CD8-positive, alpha-beta memory T cell (primary cell): ENCODE data around the gene CSNK2B. TPM values are rescaled to one million over a fixed set of nuclear protein-coding genes. Genes with fewer than 3 reads are reported as not detected.

Source experiments
- CTCF ChIA-PET: fragments of 350-600 bp; sonication (Branson Sonifier 250); formaldehyde crosslinking; loops from one replicate; lab custom pipeline; 2021; ENCODE audit warnings: antibody characterized with exemption; lab: Charles Lee
- POLR2A ChIA-PET: fragments of 350-600 bp; sonication (Branson Sonifier 250); formaldehyde crosslinking; loops from one replicate; lab custom pipeline; 2021; ENCODE audit warnings: antibody characterized with exemption; lab: Charles Lee
- DNase-seq, 5 donors: peaks; one replicate each; pipeline versions ENCODE4 v3.0.0 to v3.0.0-alpha.2; 2020 to 2022; ENCODE audit warnings: mixed read lengths in 1 of 5
- H3K27ac ChIP-seq: one replicate; pipeline ENCODE4 v1.7.0; 2013; ENCODE audit warnings: low read depth, mild to moderate bottlenecking, low read length, moderate library complexity
- H3K27me3 ChIP-seq: 2 replicates; pipeline ENCODE4 v1.7.0; 2013; ENCODE audit warnings: low read length, mild to moderate bottlenecking; ENCODE audit not compliant: insufficient read depth, poor library complexity, severe bottlenecking
- H3K36me3 ChIP-seq: 2 replicates; pipeline ENCODE4 v1.7.0; 2013; ENCODE audit warnings: mild to moderate bottlenecking, low read length, moderate library complexity; ENCODE audit not compliant: insufficient read depth
- H3K4me1 ChIP-seq: 2 replicates; pipeline ENCODE4 v1.7.0; 2013; ENCODE audit warnings: mild to moderate bottlenecking, low read length, moderate library complexity; ENCODE audit not compliant: insufficient read depth
- H3K4me3 ChIP-seq: 2 replicates; pipeline ENCODE4 v1.7.0; 2013; ENCODE audit warnings: mild to moderate bottlenecking, low read length
- H3K9me3 ChIP-seq: 2 replicates; pipeline ENCODE4 v1.7.0; 2013; ENCODE audit warnings: mild to moderate bottlenecking, low read length
- H3K27ac Mint-ChIP-seq, 8 donors: one replicate each; pipeline ENCODE4 v1.8.0; 2020 to 2021; ENCODE audit warnings: mixed read lengths in 8 of 8, mild to moderate bottlenecking in 6 of 8, inconsistent platforms in 3 of 8, moderate library complexity in 3 of 8
- H3K27me3 Mint-ChIP-seq, 2 donors: one replicate each; pipeline ENCODE4 v1.8.0; 2020 to 2021; ENCODE audit warnings: mixed read lengths in 2 of 2, mild to moderate bottlenecking in 1 of 2, moderate library complexity in 1 of 2
- H3K36me3 Mint-ChIP-seq, 3 donors: one replicate each; pipeline ENCODE4 v1.8.0; 2020 to 2021; ENCODE audit warnings: mixed read lengths in 3 of 3, inconsistent platforms in 1 of 3, mild to moderate bottlenecking in 1 of 3
- H3K4me1 Mint-ChIP-seq, 3 donors: one replicate each; pipeline ENCODE4 v1.8.0; 2020 to 2021; ENCODE audit warnings: mixed read lengths in 3 of 3, inconsistent platforms in 1 of 3, mild to moderate bottlenecking in 1 of 3
- H3K4me3 Mint-ChIP-seq, 7 donors: one replicate each; pipeline ENCODE4 v1.8.0; 2020 to 2021; ENCODE audit warnings: mixed read lengths in 7 of 7, mild to moderate bottlenecking in 6 of 7, moderate library complexity in 4 of 7, inconsistent platforms in 2 of 7
- H3K9me3 Mint-ChIP-seq, 5 donors: one replicate each; pipeline ENCODE4 v1.8.0; 2020 to 2022; ENCODE audit warnings: mixed read lengths in 5 of 5, mild to moderate bottlenecking in 3 of 5, moderate library complexity in 2 of 5, inconsistent platforms in 1 of 5
- polyA plus RNA-seq: library from polyadenylated mRNA; unstranded; fragments of 300-500 nt; fragmentation: Illumina TruSeq; gene quantifications from one replicate; pipeline ENCODE4 v1.2.3, GENCODE V29; 2021
- total RNA-seq, 2 experiments: library from RNA; stranded (reverse); gene quantifications; one replicate each; pipeline ENCODE4 v1.2.3, GENCODE V29; 2021

CSNK2B gene
- total and polyA plus RNA-seq, 3 experiments from 2014 or later: 265 to 334 (median 323) TPM

DNA sequence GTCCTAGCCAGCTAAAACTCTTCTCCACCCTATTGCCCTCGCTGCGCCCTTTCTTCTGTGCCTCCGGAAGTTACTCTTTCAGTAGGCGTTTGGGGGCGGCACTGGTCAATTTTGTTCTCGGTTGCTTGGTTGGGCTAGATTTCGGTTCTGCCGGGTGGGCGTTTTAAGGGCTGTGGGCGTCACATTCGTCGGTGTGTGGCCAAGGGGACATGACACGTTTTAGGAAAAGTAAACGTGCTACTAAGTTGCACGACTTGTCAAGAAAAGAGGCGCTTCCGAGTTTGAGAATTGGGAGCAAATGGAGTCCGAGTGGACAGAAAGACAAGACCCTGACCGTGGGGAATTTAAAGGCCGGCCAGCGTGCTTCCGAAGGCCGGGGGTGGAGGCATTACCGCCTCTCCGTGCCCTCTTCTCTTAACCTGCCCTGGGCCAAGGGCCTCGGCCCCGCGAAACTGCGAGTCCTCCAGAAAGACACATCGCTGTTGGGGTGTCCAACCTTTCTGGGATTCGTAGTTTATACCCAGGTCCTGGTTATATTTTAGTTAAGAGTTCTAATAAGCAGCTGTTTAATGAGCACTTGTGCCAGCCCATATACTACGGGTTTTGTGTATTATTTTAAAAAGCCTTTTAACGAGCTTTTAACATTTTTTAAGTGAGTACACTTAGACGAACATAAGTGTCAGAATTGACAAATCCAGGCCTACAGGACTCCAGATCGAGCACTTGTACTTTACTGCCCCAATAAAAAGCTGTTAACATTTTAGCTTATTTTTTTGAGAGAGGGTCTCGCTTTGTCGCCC, 12.8 kb upstream of the CSNK2B start:
- Histone ChIP-seq H3K9me3 (no peaks in the 10 kb centered on the region), H3K27me3 (no peaks in the 10 kb centered on the region), H3K36me3 (peaks cover 34% of the 10 kb centered on the region), H3K4me1 (peaks cover 30% of the 10 kb centered on the region), H3K4me3 (peak overlapping the region; percentile 97), H3K27ac (peak overlapping the region; percentile 94)
- POLR2A ChIA-PET: interaction anchor here (0.6 to 5.2 kb wide), 14 partner anchors 10 to 1096 kb away, joined by 3 to 112 read pairs (median 3); partner anchors contain the start of genes ABHD16A, C6orf47, CSNK2B and GPANK1
- DNase-seq: peak in 4 of 5 donors; percentile 79 to 92 (median 88)
- Mint-ChIP-seq H3K27ac (peak overlapping the region; percentile 95 to 100 (median 100)), H3K36me3 (peaks cover 0 to 70% (median 7%) of the 10 kb centered on the region in 3 donors), H3K27me3 (peaks cover 0 to 9% of the 10 kb centered on the region in 2 donors), H3K9me3 (peaks cover 0 to 5% (median 0%) of the 10 kb centered on the region in 5 donors), H3K4me1 (peaks cover 49 to 77% (median 61%) of the 10 kb centered on the region in 3 donors), H3K4me3 (peak overlapping the region; percentile 90 to 99 (median 96))
- CTCF ChIA-PET: interaction anchor here (1.0 to 4.5 kb wide), 11 partner anchors 10 to 210 kb away, joined by 3 to 39 read pairs (median 4); partner anchors contain the start of genes ABHD16A, GPANK1, HSPA1A and HSPA1L

DNA sequence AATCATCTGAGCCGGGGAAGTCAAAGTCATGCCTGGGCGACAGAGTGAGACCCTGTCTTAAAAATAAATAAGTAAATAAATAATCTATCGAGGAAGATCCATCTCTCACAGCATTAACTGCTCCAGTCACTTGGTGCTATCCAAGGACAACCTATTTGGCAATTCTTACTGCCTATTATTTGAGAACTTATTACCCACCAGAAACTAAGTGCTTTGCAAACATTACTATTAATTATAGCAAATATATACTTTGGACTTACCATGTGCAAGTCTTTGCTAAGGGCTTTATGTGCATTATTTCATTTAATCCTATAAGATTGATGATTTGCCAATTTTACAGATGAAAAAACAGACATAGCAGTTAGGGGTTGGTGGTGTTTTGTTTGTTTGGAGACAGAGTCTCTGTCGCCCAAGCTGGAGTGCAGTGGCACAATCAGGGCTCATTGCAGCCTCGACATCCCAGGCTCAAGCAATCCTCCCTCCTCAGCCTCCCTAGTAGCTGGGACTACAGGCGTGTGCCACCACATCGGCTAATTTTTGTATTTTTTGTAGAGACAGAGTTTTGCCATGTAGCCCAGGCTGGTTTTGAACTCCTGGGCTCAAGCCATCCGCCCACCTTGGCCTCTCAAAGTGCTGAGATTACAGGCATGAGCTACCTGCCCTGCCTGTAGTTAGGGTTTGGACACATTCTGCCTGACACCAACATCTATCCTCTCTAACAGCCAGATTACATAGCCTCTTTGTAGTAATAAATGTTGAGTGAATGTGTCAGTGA, 11.1 kb upstream of the CSNK2B start:
- no peak overlapping the region for H3K27ac ChIP-seq
- no peak overlapping the region for H3K4me3 ChIP-seq
- peaks cover 0 to 9% of the 10 kb centered on the region in 2 donors for H3K27me3 Mint-ChIP-seq
- ChIA-PET POLR2A (interaction anchor here (0.6 to 5.2 kb wide), 2 partner anchors 8 to 32 kb away, joined by 3 to 112 read pairs; partner anchors contain the start of genes C6orf47, CSNK2B and GPANK1), CTCF (interaction anchor here (4.5 kb wide), 1 partner anchor 8 kb away, joined by 39 read pairs; the partner anchor contains the start of gene GPANK1)
- H3K4me3 Mint-ChIP-seq: peak overlapping the region in 3 of 7 donors; percentile 39 to 72 (median 68)
- no peak for DNase-seq
- H3K36me3 Mint-ChIP-seq: peaks cover 0 to 63% (median 3%) of the 10 kb centered on the region in 3 donors
- peaks cover 58 to 86% (median 70%) of the 10 kb centered on the region in 3 donors for H3K4me1 Mint-ChIP-seq
- H3K4me1 ChIP-seq: peaks cover 47% of the 10 kb centered on the region
- peak overlapping the region in 3 of 8 donors; percentile 15 to 70 (median 36) for H3K27ac Mint-ChIP-seq
- H3K9me3 Mint-ChIP-seq: peaks cover 0 to 5% (median 0%) of the 10 kb centered on the region in 5 donors
- H3K27me3 ChIP-seq: no peaks in the 10 kb centered on the region
- H3K36me3 ChIP-seq: peaks cover 19% of the 10 kb centered on the region
- no peaks in the 10 kb centered on the region for H3K9me3 ChIP-seq

DNA sequence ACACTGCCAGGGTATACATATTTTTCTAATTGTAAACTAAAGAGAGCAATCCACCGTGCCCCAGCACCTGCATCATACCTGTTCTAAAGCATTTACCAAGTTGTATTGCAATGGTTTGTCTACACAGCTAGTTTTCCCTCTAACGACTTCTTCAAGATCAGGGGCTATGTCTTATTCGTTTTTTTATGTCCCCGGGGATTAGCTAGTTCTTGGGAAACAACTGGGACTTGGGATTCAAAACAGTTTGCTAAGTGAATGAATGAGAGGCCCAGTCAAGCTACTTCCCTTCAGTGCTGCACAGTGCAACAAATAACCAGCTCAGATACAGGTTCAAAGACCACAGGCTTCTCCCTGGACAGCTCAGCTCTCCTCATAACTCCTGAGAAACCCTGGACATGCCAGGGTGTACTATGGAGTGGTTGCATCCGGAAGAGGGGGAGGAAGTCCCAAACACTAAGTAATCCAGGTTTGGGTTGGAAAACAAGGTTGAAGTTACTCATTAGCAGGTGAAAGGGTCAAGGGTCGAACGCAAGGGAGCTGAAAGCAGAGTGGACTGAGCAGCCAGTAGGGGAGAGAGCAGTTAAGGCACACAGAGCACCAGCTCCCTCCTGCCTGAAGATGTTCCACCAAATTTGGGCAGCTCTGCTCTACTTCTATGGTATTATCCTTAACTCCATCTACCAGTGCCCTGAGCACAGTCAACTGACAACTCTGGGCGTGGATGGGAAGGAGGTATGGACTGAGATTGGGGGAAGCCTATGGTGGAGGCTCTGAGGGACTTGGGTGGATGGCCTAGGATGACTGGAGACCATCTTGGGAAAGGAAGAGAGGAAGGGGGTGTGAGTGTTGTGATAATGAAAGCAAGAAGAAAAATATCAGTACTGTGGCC, 10.3 kb upstream of the CSNK2B start, which contains the start of gene APOM:
Gene APOM, plus strand, starts transcription at position 546 of the 889 bp plus-strand sequence. Its CDS starts 73 bp downstream, at position 619.
- Mint-ChIP-seq H3K27ac (peak within 1 kb of the TSS in 7 of 8 donors; percentile 12 to 94 (median 70)), H3K4me3 (peak within 1 kb of the TSS in 5 of 7 donors; percentile 18 to 72 (median 31)), H3K27me3 (peaks cover 0 to 9% of the 10 kb centered on the region in 2 donors), H3K4me1 (peaks cover 62 to 89% (median 70%) of the 10 kb centered on the region in 3 donors), H3K36me3 (peaks cover 0 to 67% (median 3%) of the 10 kb centered on the region in 3 donors), H3K9me3 (peaks cover 0 to 5% (median 0%) of the 10 kb centered on the region in 5 donors)
- H3K27me3 ChIP-seq: no peaks in the 10 kb centered on the region
- H3K36me3 ChIP-seq: peaks cover 17% of the 10 kb centered on the region
- H3K27ac ChIP-seq: no peak within 1 kb of the TSS
- ChIA-PET CTCF (no interaction called here), POLR2A (interaction anchor here (5.2 kb wide), 1 partner anchor 7 kb away, joined by 112 read pairs; the partner anchor contains the start of genes C6orf47, CSNK2B and GPANK1)
- no peaks in the 10 kb centered on the region for H3K9me3 ChIP-seq
- no peak within 1 kb of the TSS for H3K4me3 ChIP-seq
- H3K4me1 ChIP-seq: peaks cover 48% of the 10 kb centered on the region
- no peak for DNase-seq

DNA sequence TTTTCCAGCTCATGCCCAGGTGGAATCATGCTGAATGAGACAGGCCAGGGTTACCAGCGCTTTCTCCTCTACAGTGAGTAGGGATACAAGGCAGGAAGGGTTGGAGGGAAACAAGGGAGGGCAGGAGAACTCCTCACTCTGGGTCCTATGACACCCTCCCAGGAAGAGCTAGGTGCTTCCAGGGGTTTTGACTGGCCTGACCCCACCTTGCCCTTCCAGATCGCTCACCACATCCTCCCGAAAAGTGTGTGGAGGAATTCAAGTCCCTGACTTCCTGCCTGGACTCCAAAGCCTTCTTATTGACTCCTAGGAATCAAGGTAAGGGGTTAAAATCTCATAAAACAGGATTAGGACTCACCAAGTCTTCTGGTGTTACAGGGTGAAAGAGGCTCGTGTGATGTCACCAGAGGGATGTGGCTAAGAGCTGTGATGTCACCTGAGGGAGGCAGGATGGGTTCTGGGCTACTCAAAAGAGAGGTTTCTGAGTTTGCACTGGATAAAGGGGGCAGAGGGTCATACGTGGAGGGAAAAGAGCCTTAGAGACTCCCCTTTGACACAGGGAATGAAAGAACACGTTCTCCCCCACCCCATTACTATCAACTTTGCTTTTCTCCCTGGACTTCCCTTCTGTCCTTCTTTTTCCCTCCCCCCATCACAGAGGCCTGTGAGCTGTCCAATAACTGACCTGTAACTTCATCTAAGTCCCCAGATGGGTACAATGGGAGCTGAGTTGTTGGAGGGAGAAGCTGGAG, 8.3 kb upstream of the CSNK2B start:
- peaks cover 12% of the 10 kb centered on the region for H3K36me3 ChIP-seq
- no peaks in the 10 kb centered on the region for H3K9me3 ChIP-seq
- DNase-seq: no peak
- H3K4me1 ChIP-seq: peaks cover 44% of the 10 kb centered on the region
- CTCF ChIA-PET: interaction anchor here (0.8 to 1.4 kb wide), 2 partner anchors 59 to 178 kb away, joined by 3 read pairs; no protein-coding TSS in a partner anchor
- POLR2A ChIA-PET: interaction anchor here (0.6 kb wide), 1 partner anchor 161 kb away, joined by 3 read pairs; no protein-coding TSS in a partner anchor
- peak overlapping the region; percentile 92 for H3K27ac ChIP-seq
- Mint-ChIP-seq H3K27ac (peak overlapping the region; percentile 49 to 91 (median 83)), H3K4me3 (peak overlapping the region; percentile 65 to 97 (median 92)), H3K36me3 (peaks cover 0 to 68% (median 3%) of the 10 kb centered on the region in 3 donors), H3K4me1 (peaks cover 66 to 87% (median 67%) of the 10 kb centered on the region in 3 donors), H3K9me3 (no peaks in the 10 kb centered on the region), H3K27me3 (no peaks in the 10 kb centered on the region)
- H3K4me3 ChIP-seq: no peak overlapping the region
- no peaks in the 10 kb centered on the region for H3K27me3 ChIP-seq

GRCh38 chr6:31658158-31658688, 7.7 kb upstream of the CSNK2B start:
- ChIA-PET POLR2A (interaction anchor here (0.6 kb wide), 1 partner anchor 160 kb away, joined by 3 read pairs; no protein-coding TSS in a partner anchor), CTCF (interaction anchor here (0.8 kb wide), 1 partner anchor 178 kb away, joined by 3 read pairs; no protein-coding TSS in a partner anchor)
- Mint-ChIP-seq H3K36me3 (peaks cover 0 to 65% (median 1%) of the 10 kb centered on the region in 3 donors), H3K27ac (peak overlapping the region; percentile 49 to 91 (median 83)), H3K9me3 (no peaks in the 10 kb centered on the region), H3K4me3 (peak overlapping the region; percentile 51 to 97 (median 92)), H3K4me1 (peaks cover 64 to 86% (median 64%) of the 10 kb centered on the region in 3 donors), H3K27me3 (no peaks in the 10 kb centered on the region)
- H3K27me3 ChIP-seq: no peaks in the 10 kb centered on the region
- peaks cover 12% of the 10 kb centered on the region for H3K36me3 ChIP-seq
- H3K4me3 ChIP-seq: no peak overlapping the region
- H3K9me3 ChIP-seq: no peaks in the 10 kb centered on the region
- no peak for DNase-seq
- peaks cover 49% of the 10 kb centered on the region for H3K4me1 ChIP-seq
- H3K27ac ChIP-seq: peak overlapping the region; percentile 92

DNA sequence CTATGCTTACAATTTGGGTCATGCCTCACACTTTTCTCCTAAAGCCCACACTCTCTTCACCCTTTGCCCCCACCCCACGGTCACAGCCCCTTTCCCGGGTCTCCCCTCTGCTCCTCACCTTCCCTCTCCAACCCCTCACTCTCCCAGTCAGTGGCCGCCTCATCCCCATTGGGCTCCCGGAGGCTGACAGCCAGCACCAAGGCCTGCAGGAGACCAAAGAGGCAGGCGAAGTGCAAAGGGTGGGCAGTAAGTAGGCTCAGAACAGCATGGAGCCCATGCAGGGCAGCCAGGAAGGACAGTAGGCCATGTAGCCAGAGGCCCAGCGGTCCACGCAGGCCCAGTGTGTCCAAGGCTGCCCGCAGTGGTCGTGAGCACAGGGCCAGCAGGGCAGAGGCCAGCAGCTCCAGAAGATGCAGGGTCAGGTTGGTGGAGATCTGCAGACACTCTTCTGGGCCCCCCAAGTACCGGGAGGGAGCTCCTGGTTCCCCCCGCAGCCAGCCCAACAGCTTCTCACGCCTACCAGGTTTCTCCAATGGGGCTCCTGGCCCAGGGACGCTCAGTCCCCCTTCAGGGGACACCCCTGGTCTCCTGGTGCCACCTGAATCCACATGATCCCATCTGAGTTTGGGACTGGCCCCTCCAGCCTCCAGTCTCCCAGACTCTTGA, 6.8 kb upstream of the CSNK2B start:
- Histone ChIP-seq H3K27me3 (no peaks in the 10 kb centered on the region), H3K36me3 (peaks cover 12% of the 10 kb centered on the region), H3K9me3 (no peaks in the 10 kb centered on the region), H3K4me3 (peak overlapping the region; percentile 98), H3K4me1 (peaks cover 52% of the 10 kb centered on the region), H3K27ac (peak overlapping the region; percentile 92)
- DNase-seq: no peak
- peak overlapping the region; percentile 91 to 97 (median 92) for H3K4me3 Mint-ChIP-seq
- POLR2A ChIA-PET: interaction anchor here (0.7 kb wide), 1 partner anchor 82 kb away, joined by 4 read pairs; no protein-coding TSS in a partner anchor
- no peaks in the 10 kb centered on the region for H3K27me3 Mint-ChIP-seq
- CTCF ChIA-PET: interaction anchor here (1.1 kb wide), 1 partner anchor 61 kb away, joined by 3 read pairs; no protein-coding TSS in a partner anchor
- H3K4me1 Mint-ChIP-seq: peaks cover 73 to 91% (median 73%) of the 10 kb centered on the region in 3 donors
- H3K36me3 Mint-ChIP-seq: peaks cover 0 to 74% (median 1%) of the 10 kb centered on the region in 3 donors
- no peaks in the 10 kb centered on the region for H3K9me3 Mint-ChIP-seq
- H3K27ac Mint-ChIP-seq: peak overlapping the region; percentile 86 to 95 (median 90)
